ENCODE results near the gene PLIN5.

PLIN5 gene

DNA sequence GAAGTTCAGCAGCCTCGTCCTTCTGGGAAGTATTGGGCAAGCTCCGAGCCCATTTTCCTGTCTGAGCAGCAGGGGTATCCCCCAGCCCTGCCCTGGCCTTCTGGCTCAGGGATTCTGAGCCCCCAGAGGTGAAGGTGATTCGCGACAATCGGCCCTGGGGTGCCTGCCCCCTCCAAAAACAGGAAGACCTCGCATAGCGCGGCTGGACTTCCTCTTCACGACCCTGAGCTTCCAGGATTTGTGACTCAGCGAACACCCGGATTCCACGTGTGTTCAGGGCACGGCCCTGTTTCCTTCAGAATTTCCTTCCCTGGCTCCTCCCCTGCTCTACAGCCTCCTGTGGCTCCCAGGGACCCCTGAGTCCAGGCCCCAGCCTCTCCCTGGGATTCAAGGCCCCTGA is 24.5 kb upstream of the PLIN5 start, which contains the start of gene SEMA6B:
SEMA6B (minus strand) TSS at position 116 of the 400 bp plus-strand sequence. CDS start 1,227 bp downstream, outside the sequence.
- Histone ChIP-seq H3K4me3 (ENCODE audit: low read length) (no peak within 1 kb of the TSS), H3K4me1 (ENCODE audit: control insufficient read depth, insufficient read depth, low read length) (peaks cover 10% of the 10 kb centered on the region), H3K9me3 (ENCODE audit: control insufficient read depth, low read length) (no peaks in the 10 kb centered on the region), H3K36me3 (ENCODE audit: control insufficient read depth, insufficient read depth, low read length) (no peaks in the 10 kb centered on the region), H3K27me3 (ENCODE audit: control insufficient read depth, insufficient read depth, low read length) (peaks cover 6% of the 10 kb centered on the region), H3K9ac (ENCODE audit: low read length) (no peak within 1 kb of the TSS)

DNA sequence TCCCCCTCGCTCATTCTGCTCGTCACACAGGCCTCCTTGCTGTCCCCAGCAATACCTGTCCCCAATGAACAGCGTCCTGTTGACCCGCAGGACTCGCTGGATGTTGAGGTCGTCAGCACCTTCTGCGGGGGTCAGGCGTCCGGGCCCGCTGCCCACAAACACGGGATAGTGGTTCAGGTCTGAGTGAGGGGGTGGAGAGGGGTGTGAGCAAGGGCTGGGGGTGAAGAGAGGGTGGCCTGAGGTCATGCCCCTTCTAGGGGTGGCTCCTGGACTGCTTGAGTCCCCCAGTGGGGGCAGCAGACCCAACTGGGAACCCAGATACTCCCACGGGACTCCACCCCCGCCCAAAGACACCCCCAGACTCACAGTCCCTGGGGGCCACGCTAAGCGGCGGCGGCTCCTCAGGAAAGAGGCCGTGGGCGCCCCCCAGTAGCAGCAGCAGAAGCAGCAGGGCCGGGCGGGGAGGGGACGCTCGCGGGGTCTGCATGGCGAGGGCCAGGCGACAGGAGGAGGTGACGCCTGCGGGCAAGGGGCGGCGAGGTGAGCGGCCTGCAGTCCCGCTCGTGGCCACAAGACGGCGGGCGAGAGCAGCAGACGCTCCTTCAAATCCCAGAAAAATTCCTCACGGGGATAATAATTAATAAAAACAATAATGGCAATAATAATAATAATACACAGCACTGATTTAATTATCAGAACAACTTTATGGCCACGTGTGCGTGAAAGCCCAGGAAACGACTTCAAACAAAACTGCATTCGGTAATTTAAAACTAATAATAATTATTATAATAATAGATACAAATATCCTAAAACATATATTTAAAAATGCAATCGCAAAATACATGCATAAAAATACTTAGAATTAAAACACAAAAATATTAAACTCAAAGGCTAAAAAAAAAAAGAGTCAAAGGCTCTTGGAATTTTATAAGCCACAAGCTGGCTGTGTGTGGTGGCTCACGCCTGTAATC is 23.2 kb upstream of the PLIN5 start:
- Histone ChIP-seq H3K36me3 (ENCODE audit: control insufficient read depth, insufficient read depth, low read length) (no peaks in the 10 kb centered on the region), H3K4me3 (ENCODE audit: low read length) (no peak overlapping the region), H3K27me3 (ENCODE audit: control insufficient read depth, insufficient read depth, low read length) (peaks cover 6% of the 10 kb centered on the region), H3K9me3 (ENCODE audit: control insufficient read depth, low read length) (no peaks in the 10 kb centered on the region), H3K9ac (ENCODE audit: low read length) (no peak overlapping the region), H3K4me1 (ENCODE audit: control insufficient read depth, insufficient read depth, low read length) (peaks cover 10% of the 10 kb centered on the region)

DNA sequence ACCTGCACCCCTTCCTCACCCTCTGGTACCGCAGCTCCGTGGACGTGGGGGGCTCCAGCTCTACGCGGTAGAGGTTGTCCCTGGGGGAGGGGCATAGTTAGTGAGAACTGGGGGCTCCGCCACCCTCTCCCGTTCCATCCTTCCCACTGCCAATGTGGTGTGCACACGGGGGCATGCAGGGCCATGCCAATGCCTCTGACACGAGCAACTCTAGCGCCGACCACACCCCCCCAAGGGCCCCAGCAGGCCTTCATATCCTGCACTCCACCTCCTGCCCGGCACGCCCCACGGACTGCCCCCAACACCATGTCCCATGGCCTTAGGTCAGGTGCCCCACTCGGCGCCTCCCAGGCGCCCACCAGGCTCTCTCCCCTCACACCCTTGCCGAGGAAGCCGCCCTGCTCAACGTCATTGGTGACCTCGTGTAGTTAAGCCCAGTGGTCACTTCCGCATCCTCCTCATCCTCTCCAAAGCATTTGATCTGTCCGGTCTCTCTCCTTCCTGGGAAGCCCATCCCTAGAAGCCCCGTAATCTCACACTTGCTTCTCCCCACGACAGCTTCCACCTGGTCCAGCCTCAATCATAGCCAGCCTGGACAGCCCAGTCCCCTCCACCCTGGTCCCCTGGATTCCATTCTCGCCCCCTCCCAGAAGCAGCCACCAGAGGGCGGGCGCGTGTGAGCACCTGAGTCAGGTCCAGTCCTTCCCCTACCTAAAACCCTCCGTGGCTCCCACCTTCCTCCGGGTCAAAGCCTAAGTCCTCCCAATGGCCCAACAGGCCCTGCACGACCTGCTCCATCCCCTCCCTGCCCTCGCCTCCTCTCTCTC is 22.3 kb upstream of the PLIN5 start:
- Histone ChIP-seq H3K4me1 (ENCODE audit: control insufficient read depth, insufficient read depth, low read length) (peaks cover 10% of the 10 kb centered on the region), H3K27me3 (ENCODE audit: control insufficient read depth, insufficient read depth, low read length) (peaks cover 6% of the 10 kb centered on the region), H3K9ac (ENCODE audit: low read length) (no peak overlapping the region), H3K4me3 (ENCODE audit: low read length) (no peak overlapping the region), H3K9me3 (ENCODE audit: control insufficient read depth, low read length) (no peaks in the 10 kb centered on the region), H3K36me3 (ENCODE audit: control insufficient read depth, insufficient read depth, low read length) (no peaks in the 10 kb centered on the region)

DNA sequence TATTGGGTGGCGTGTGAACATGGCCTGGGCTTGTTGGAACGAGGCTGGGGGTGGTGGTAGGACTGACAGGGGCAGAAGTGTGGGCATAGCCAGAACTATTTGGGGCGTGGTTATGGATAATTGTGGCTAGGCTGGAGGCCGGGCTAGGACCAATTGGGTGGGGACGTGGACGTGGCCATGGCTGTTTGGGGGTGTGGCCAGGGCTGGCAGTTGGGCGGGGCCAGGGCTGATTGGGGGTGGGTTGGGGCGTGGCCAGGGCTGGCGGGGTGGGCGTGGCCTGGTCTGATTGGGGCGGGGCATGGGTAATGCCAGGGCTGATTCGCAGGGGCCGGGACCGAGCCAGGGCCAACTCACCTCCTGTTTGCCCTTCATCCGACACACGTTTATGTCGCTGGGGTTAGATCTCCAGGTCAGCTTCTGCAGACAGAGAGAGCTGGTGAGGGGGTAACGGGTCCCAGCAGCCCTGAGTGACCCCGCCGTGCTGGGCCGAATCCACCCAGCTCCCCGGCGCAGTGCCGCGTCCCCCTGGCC is 21.6 kb upstream of the PLIN5 start:
- Histone ChIP-seq H3K9ac (ENCODE audit: low read length) (no peak overlapping the region), H3K4me3 (ENCODE audit: low read length) (no peak overlapping the region), H3K4me1 (ENCODE audit: control insufficient read depth, insufficient read depth, low read length) (peaks cover 10% of the 10 kb centered on the region), H3K9me3 (ENCODE audit: control insufficient read depth, low read length) (no peaks in the 10 kb centered on the region), H3K36me3 (ENCODE audit: control insufficient read depth, insufficient read depth, low read length) (no peaks in the 10 kb centered on the region), H3K27me3 (ENCODE audit: control insufficient read depth, insufficient read depth, low read length) (peaks cover 6% of the 10 kb centered on the region)

DNA sequence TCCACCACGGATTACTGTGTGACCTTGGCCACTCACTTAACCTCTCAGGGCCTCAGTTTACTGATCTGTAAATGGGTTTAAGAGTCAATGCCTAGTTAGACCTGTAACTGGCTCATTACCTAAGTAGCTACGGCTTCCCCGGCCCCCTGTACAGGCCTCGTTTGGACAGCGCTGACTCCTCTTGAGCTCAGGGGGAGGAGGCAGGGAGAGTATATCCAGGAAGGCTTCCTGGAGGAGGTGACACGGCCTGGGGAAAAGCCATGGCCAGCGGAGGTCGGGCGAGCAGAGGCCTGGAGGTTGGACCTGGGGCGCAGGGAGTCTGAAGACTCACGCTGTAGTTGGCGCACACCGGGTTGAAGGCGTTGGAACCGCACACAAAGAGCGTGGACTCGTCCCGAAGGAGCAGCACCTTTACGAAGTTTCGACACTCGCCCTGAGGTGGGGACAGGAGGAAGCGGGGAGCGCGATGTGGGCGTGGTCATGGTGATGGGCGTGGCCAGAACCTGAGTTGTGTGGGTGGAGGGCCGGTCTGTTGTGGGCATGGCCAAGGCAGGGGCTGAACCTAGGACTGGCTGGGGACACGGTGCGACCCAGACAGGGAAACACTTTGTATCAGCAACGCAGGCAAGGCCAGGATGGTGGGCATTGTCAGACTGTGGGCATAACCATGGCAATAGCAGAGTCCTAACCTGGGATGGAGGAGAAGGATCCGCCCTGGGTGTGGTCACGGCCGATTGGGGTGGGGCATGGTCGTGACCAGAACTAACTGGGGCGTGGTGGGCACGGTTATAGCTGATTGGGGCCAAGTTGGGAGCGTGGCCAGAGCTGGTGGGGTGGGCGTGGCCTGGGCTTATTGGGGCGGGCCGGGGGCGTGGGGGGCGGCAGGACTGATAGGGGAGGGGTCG is 20.9 kb upstream of the PLIN5 start:
- H3K9me3 ChIP-seq (ENCODE audit: control insufficient read depth, low read length), result no peaks in the 10 kb centered on the region

DNA sequence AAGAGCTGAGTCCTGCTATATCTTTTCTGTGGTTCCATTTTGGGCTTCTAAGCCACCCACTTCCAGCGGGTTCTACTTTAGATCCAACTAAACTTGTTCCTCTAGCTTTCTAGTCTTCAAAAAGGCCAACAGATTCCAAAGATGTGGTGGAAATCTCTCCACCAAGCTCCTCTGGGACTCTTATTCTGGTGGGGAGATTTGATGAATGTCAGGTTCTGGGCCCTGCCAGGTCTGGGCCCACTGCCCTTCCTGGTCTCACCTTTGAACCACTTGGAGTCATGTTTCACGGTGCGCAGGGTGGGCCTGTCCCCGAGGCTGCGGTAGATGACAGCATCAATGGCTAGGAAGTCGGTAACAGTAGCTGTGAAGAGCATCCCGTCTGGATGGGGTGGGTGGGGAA is 19.7 kb upstream of the PLIN5 start:
- H3K36me3 ChIP-seq (ENCODE audit: control insufficient read depth, insufficient read depth, low read length), result no peaks in the 10 kb centered on the region
- peaks cover 10% of the 10 kb centered on the region for H3K4me1 ChIP-seq (ENCODE audit: control insufficient read depth, insufficient read depth, low read length)
- H3K9me3 ChIP-seq (ENCODE audit: control insufficient read depth, low read length), result no peaks in the 10 kb centered on the region
- H3K4me3 ChIP-seq (ENCODE audit: low read length), result no peak overlapping the region
- no peak overlapping the region for H3K9ac ChIP-seq (ENCODE audit: low read length)
- H3K27me3 ChIP-seq (ENCODE audit: control insufficient read depth, insufficient read depth, low read length), result peaks cover 6% of the 10 kb centered on the region

More for the DNA sequence above, 20.9 kb upstream of the PLIN5 start:
- H3K27me3 ChIP-seq (ENCODE audit: control insufficient read depth, insufficient read depth, low read length), result peaks cover 6% of the 10 kb centered on the region
- no peaks in the 10 kb centered on the region for H3K36me3 ChIP-seq (ENCODE audit: control insufficient read depth, insufficient read depth, low read length)
- no peak overlapping the region for H3K9ac ChIP-seq (ENCODE audit: low read length)
- no peak overlapping the region for H3K4me3 ChIP-seq (ENCODE audit: low read length)
- peaks cover 10% of the 10 kb centered on the region for H3K4me1 ChIP-seq (ENCODE audit: control insufficient read depth, insufficient read depth, low read length)

DNA sequence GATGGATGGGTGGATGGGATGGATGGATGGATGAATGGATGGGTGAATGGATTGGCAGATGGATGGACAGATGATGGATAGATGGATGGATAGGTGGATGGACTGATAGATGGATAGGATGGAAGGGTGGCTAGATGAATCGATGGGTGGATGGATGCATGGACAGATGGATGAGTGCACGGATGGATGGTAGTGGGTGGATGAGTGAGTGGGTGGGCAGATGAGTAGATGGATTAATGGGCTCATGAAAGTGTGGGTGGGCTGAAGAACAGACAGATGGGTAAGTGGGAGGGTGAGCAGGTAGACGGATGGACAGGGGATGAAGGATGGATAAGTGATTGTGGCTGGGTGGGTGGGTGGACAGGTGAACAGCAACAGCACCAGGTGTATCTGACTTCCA is 18.8 kb upstream of the PLIN5 start:
- H3K4me3 ChIP-seq (ENCODE audit: low read length), result no peak overlapping the region
- no peaks in the 10 kb centered on the region for H3K9me3 ChIP-seq (ENCODE audit: control insufficient read depth, low read length)
- H3K4me1 ChIP-seq (ENCODE audit: control insufficient read depth, insufficient read depth, low read length), result peaks cover 10% of the 10 kb centered on the region
- H3K27me3 ChIP-seq (ENCODE audit: control insufficient read depth, insufficient read depth, low read length), result peaks cover 6% of the 10 kb centered on the region
- H3K36me3 ChIP-seq (ENCODE audit: control insufficient read depth, insufficient read depth, low read length), result no peaks in the 10 kb centered on the region
- H3K9ac ChIP-seq (ENCODE audit: low read length), result no peak overlapping the region

DNA sequence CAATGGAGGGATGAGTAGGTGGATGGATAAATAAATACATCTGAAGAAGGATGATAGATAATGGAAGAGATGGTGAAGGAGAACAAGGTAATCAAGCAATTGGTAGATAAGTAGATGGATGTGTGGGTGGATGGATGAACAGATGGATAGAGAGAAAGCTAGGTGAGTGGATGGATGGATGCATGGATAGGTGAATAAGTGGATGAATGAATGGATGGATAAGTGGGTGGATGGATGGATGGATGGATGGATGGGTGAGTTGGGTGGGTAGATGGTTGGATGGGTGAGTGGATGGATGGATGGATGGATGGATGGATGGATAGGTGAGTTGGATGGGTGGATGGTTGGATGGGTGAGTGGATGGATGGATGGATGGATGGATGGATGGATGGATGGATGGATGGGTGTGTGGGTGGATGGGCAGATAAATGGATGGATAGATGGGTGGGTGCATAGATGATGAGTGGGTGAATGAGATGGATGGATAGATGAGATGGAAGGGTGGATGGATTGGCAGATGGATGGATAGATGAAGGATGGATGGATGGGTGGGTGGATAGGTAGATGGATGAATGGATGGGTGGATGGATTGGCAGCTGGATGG is 18.2 kb upstream of the PLIN5 start:
- H3K36me3 ChIP-seq (ENCODE audit: control insufficient read depth, insufficient read depth, low read length), result no peaks in the 10 kb centered on the region
- H3K9me3 ChIP-seq (ENCODE audit: control insufficient read depth, low read length), result no peaks in the 10 kb centered on the region
- no peak overlapping the region for H3K4me3 ChIP-seq (ENCODE audit: low read length)
- H3K9ac ChIP-seq (ENCODE audit: low read length), result no peak overlapping the region
- peaks cover 6% of the 10 kb centered on the region for H3K27me3 ChIP-seq (ENCODE audit: control insufficient read depth, insufficient read depth, low read length)
- peaks cover 10% of the 10 kb centered on the region for H3K4me1 ChIP-seq (ENCODE audit: control insufficient read depth, insufficient read depth, low read length)

DNA sequence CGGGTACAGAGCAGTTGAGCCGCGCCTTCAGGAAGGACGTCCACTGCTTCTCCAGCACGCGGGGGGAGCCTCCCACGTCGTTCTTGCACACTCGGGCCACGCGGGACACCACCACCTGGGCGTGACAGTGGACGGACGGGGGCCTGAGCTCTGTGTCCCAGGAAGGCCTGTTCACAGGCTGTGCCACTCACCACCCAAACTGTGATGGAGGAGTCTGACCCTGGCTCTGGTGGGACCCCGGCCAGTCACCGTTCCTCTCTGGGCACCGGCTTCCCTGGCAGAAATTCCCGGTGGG is 17.4 kb upstream of the PLIN5 start:
- Histone ChIP-seq H3K4me3 (ENCODE audit: low read length) (no peak overlapping the region), H3K27me3 (ENCODE audit: control insufficient read depth, insufficient read depth, low read length) (no peaks in the 10 kb centered on the region), H3K9me3 (ENCODE audit: control insufficient read depth, low read length) (no peaks in the 10 kb centered on the region), H3K4me1 (ENCODE audit: control insufficient read depth, insufficient read depth, low read length) (peaks cover 10% of the 10 kb centered on the region), H3K9ac (ENCODE audit: low read length) (no peak overlapping the region), H3K36me3 (ENCODE audit: control insufficient read depth, insufficient read depth, low read length) (no peaks in the 10 kb centered on the region)

DNA sequence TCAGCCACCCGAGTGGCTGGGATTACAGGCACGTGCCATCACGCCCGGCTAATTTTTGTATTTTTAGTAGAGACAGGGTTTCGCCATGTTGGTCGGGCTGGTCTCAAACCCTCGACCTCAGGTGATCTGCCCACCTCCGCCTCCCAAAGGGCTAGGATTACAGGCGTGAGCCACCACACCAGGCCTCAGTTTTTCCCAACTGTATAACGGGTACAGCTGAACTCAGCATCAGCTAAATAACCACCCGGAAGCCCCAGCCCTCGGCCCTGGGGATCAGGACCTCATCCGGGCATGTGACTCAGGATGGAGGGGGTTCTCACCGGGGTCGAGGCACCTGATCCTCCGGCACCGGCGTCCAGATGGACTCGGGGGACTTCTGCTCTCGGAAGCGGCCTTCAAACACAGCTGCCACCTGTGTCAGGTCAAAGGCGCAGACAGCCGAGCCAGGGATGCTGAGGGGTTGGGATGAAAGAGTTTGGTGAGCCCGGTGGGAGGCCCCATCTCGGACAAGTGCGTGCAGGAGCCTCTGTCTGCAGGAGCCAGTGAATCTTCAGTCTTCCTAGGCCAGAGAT is 15.5 kb upstream of the PLIN5 start:
- H3K9me3 ChIP-seq (ENCODE audit: control insufficient read depth, low read length), result no peaks in the 10 kb centered on the region
- no peak overlapping the region for H3K9ac ChIP-seq (ENCODE audit: low read length)
- no peaks in the 10 kb centered on the region for H3K36me3 ChIP-seq (ENCODE audit: control insufficient read depth, insufficient read depth, low read length)
- peaks cover 5% of the 10 kb centered on the region for H3K4me1 ChIP-seq (ENCODE audit: control insufficient read depth, insufficient read depth, low read length)
- no peak overlapping the region for H3K4me3 ChIP-seq (ENCODE audit: low read length)
- H3K27me3 ChIP-seq (ENCODE audit: control insufficient read depth, insufficient read depth, low read length), result no peaks in the 10 kb centered on the region

DNA sequence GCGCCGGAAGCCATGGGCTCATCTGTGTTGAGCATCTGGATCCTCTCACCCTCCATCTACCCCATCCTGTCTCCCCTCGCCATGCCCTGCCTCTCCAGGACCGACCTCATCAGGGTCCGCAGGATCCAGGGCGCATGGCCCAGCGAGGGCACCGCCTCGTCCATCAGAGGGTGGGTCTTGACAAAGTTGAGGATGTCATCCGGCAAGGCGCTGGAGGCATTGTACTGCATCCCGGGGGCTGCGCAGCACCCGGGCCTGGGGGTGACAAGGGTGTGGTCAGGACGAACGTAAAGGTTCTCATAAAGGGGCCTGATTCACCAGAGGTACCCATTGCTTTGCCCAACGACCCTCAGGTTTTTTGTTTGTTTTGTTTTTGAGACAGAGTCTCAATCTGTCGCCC is 15.0 kb upstream of the PLIN5 start:
- no peak overlapping the region for H3K9ac ChIP-seq (ENCODE audit: low read length)
- H3K4me1 ChIP-seq (ENCODE audit: control insufficient read depth, insufficient read depth, low read length), result peaks cover 5% of the 10 kb centered on the region
- no peaks in the 10 kb centered on the region for H3K27me3 ChIP-seq (ENCODE audit: control insufficient read depth, insufficient read depth, low read length)
- no peaks in the 10 kb centered on the region for H3K36me3 ChIP-seq (ENCODE audit: control insufficient read depth, insufficient read depth, low read length)
- H3K4me3 ChIP-seq (ENCODE audit: low read length), result no peak overlapping the region
- no peaks in the 10 kb centered on the region for H3K9me3 ChIP-seq (ENCODE audit: control insufficient read depth, low read length)

All from mucosa of stomach (tissue), 1 donor.